H1 (cell line): ENCODE measurements around the gene CHMP4A. TPM values are rescaled to one million over a fixed set of nuclear protein-coding genes. Genes with fewer than 3 reads are reported as not detected.
A peak's percentile ranks its signal among the peaks of the same experiment; 100 is the strongest.

Source experiments
- CTCF ChIA-PET: fragments of 300-600 bp; sonication (Branson Sonifier 250); formaldehyde crosslinking; loops from one replicate; lab custom pipeline; 2021; ENCODE audit not compliant: partially characterized antibody; lab: Charles Lee
- POLR2A ChIA-PET: fragments of 300-600 bp; sonication (Branson Sonifier 250); formaldehyde crosslinking; loops from one replicate; lab custom pipeline; 2021; ENCODE audit warnings: inconsistent platforms; ENCODE audit not compliant: partially characterized antibody; lab: Charles Lee
- DNase-seq, 2 experiments: peaks; one replicate each; pipeline versions ENCODE4 v3.0.0 to v3.0.0-alpha.2; 2010 to 2022; ENCODE audit warnings: low spot score in 2 of 2, low read depth in 1 of 2, mixed read lengths in 1 of 2
- FAIRE-seq: peaks from 2 replicates; lab custom pipeline; 2011; peaks lifted over from hg19 to GRCh38; lab: Jason Lieb, UNC
- H2AFZ ChIP-seq: 2 replicates; pipeline ENCODE4 v1.8.1; 2012; ENCODE audit warnings: low read length, inconsistent platforms
- H2AK5ac ChIP-seq: 2 replicates; pipeline ENCODE4 v1.6.1; 2013; ENCODE audit warnings: low read depth, low read length
- H2BK120ac ChIP-seq: replicated peaks from 2 replicates; pipeline ENCODE3; 2013; ENCODE audit warnings: low read depth, low read length, inconsistent platforms
- H2BK12ac ChIP-seq: 2 replicates; pipeline ENCODE4 v1.6.1; 2013; ENCODE audit warnings: low read depth, low read length
- H2BK15ac ChIP-seq: 2 replicates; pipeline ENCODE4 v1.6.1; 2013; ENCODE audit warnings: low read length
- H2BK20ac ChIP-seq: 2 replicates; pipeline ENCODE4 v1.6.1; 2013; ENCODE audit warnings: low read length
- H2BK5ac ChIP-seq: 2 replicates; pipeline ENCODE4 v1.6.1; 2013; ENCODE audit warnings: low read depth, low read length
- H3K14ac ChIP-seq: 2 replicates; pipeline ENCODE4 v1.6.1; 2013; ENCODE audit warnings: inconsistent platforms; ENCODE audit not compliant: insufficient read length
- H3K18ac ChIP-seq: 2 replicates; pipeline ENCODE4 v1.6.1; 2013; ENCODE audit warnings: low read length; ENCODE audit errors: extremely low read depth
- H3K23ac ChIP-seq: 2 replicates; pipeline ENCODE4 v1.6.1; 2013; ENCODE audit warnings: inconsistent platforms; ENCODE audit not compliant: insufficient read length
- H3K23me2 ChIP-seq: 2 replicates; pipeline ENCODE4 v1.6.1; 2013; ENCODE audit warnings: low read depth, low read length
- H3K27ac ChIP-seq: 2 replicates; pipeline ENCODE4 v1.6.1; 2011; ENCODE audit warnings: low read depth, low read length, inconsistent platforms
- H3K27me3 ChIP-seq, 4 experiments: replicated peaks in 1 of 4; 1 replicate in 1 of 4; 2 replicates in 3 of 4; pipeline versions ENCODE4 v1.6.1 to v1.8.1; 2011 to 2013; ENCODE audit warnings: low read length in 3 of 4, mild to moderate bottlenecking in 3 of 4, inconsistent platforms in 2 of 4, mixed read lengths in 2 of 4, moderate library complexity in 1 of 4; ENCODE audit not compliant: control insufficient read depth in 3 of 4, insufficient read depth in 3 of 4; ENCODE audit errors: extremely low read depth in 1 of 4
- H3K36me3 ChIP-seq, 4 experiments: 2 replicates each; pipeline versions ENCODE4 v1.6.1 to v1.8.1; 2011 to 2013; ENCODE audit warnings: mild to moderate bottlenecking in 4 of 4, low read length in 3 of 4, moderate library complexity in 2 of 4, control low read depth in 1 of 4, inconsistent platforms in 1 of 4; ENCODE audit not compliant: insufficient read depth in 4 of 4, control insufficient read depth in 2 of 4
- H3K4ac ChIP-seq: replicated peaks from 2 replicates; pipeline ENCODE3; 2013; ENCODE audit warnings: low read length, low read depth, mixed read lengths, inconsistent platforms; ENCODE audit not compliant: insufficient read length
- H3K4me1 ChIP-seq, 4 experiments: replicated peaks in 1 of 4; 1 replicate in 1 of 4; 2 replicates in 3 of 4; pipeline versions ENCODE4 v1.6.1 to v1.8.1; 2011 to 2013; ENCODE audit warnings: low read length in 3 of 4, inconsistent platforms in 2 of 4, mixed read lengths in 1 of 4; ENCODE audit not compliant: insufficient read depth in 4 of 4, control insufficient read depth in 3 of 4
- H3K4me2 ChIP-seq, 2 experiments: 2 replicates each; pipeline versions ENCODE4 v1.6.1 to v1.8.1; 2011 to 2013; ENCODE audit warnings: low read depth in 2 of 2, low read length in 2 of 2, control low read depth in 1 of 2, inconsistent platforms in 1 of 2, mild to moderate bottlenecking in 1 of 2; ENCODE audit not compliant: insufficient read depth in 1 of 2
- H3K4me3 ChIP-seq, 4 experiments: fragments of 200-600, 300-600 bp in 1 of 4; sonication (generic), shearing (Covaris generic), sonication (Bioruptor Twin) in 1 of 4; 2 replicates each; pipeline versions ENCODE4 v1.5.1 to v1.8.1; 2011 to 2016; ENCODE audit warnings: low read length in 4 of 4, low read depth in 3 of 4, control low read depth in 2 of 4, inconsistent platforms in 2 of 4, mild to moderate bottlenecking in 2 of 4, mixed read lengths in 1 of 4, moderate library complexity in 1 of 4; ENCODE audit not compliant: insufficient read depth in 2 of 4; ENCODE audit errors: extremely low read depth in 1 of 4
- H3K56ac ChIP-seq: replicated peaks from 2 replicates; pipeline ENCODE3; 2013; ENCODE audit warnings: low read depth, mild to moderate bottlenecking, mixed read lengths, low read length, inconsistent platforms; ENCODE audit not compliant: insufficient read length
- H3K79me1 ChIP-seq: 2 replicates; pipeline ENCODE4 v1.6.1; 2013; ENCODE audit warnings: low read depth, low read length, control low read depth
- H3K79me2 ChIP-seq, 2 experiments: 2 replicates each; pipeline versions ENCODE4 v1.6.1 to v1.8.1; 2012 to 2013; ENCODE audit warnings: low read length in 2 of 2, mild to moderate bottlenecking in 2 of 2, inconsistent platforms in 1 of 2; ENCODE audit not compliant: insufficient read depth in 2 of 2, control insufficient read depth in 1 of 2
- H3K9ac ChIP-seq, 4 experiments: replicated peaks in 1 of 4; 1 replicate in 1 of 4; 2 replicates in 3 of 4; pipeline versions ENCODE4 v1.6.1 to v1.8.1; 2011 to 2013; ENCODE audit warnings: low read depth in 3 of 4, low read length in 3 of 4, control low read depth in 2 of 4, mild to moderate bottlenecking in 2 of 4, moderate library complexity in 2 of 4, inconsistent platforms in 1 of 4; ENCODE audit errors: extremely low read depth in 1 of 4
- H3K9me3 ChIP-seq, 2 experiments: 2 replicates each; pipeline versions ENCODE4 v1.6.1 to v1.8.1; 2012 to 2013; ENCODE audit warnings: mild to moderate bottlenecking in 2 of 2, moderate library complexity in 2 of 2, control low read depth in 1 of 2, inconsistent platforms in 1 of 2, low read depth in 1 of 2, low read length in 1 of 2, mixed read lengths in 1 of 2; ENCODE audit not compliant: insufficient read depth in 2 of 2
- H4K20me1 ChIP-seq, 2 experiments: replicated peaks in 1 of 2; 2 replicates each; pipeline versions ENCODE3 to v1.8.1; 2011 to 2013; ENCODE audit warnings: inconsistent platforms in 2 of 2, low read length in 2 of 2, mild to moderate bottlenecking in 1 of 2; ENCODE audit not compliant: insufficient read depth in 2 of 2, control insufficient read depth in 1 of 2
- H4K5ac ChIP-seq: 2 replicates; pipeline ENCODE4 v1.6.1; 2013; ENCODE audit warnings: low read length, low read depth, mixed read lengths, inconsistent platforms; ENCODE audit not compliant: insufficient read length
- H4K8ac ChIP-seq: 2 replicates; pipeline ENCODE4 v1.8.0; 2013; ENCODE audit warnings: mild to moderate bottlenecking, moderate library complexity, low read length, inconsistent platforms; ENCODE audit not compliant: insufficient read depth; ENCODE audit errors: extremely low read depth
- H4K91ac ChIP-seq: replicated peaks from 2 replicates; pipeline ENCODE3; 2013; ENCODE audit warnings: low read length, mixed read lengths, inconsistent platforms; ENCODE audit not compliant: insufficient read length
- EGR1 ChIP-seq: IDR thresholded peaks from 2 replicates; pipeline ENCODE4 v1.6.1; 2011; ENCODE audit warnings: low read depth, low read length, borderline replicate concordance
- KDM4A ChIP-seq: IDR thresholded peaks from one replicate; pipeline ENCODE4 v1.7.1; 2012; ENCODE audit warnings: low read depth, mild to moderate bottlenecking, moderate library complexity, low read length, inconsistent platforms; ENCODE audit not compliant: severe bottlenecking
- WGBS, 2 experiments: shearing (Covaris generic) in 1 of 2; methylation state at CpG; one replicate each; pipeline versions ENCODE4 v1.1.6 to v1.1.7; 2013 to 2015; ENCODE audit warnings: low lambda C conversion rate in 2 of 2, mixed read lengths in 2 of 2, inconsistent platforms in 1 of 2, low coverage in 1 of 2, missing lambda C conversion rate in 1 of 2; ENCODE audit not compliant: insufficient replicate concordance in 2 of 2, insufficient coverage in 1 of 2, insufficient read length in 1 of 2; ENCODE audit errors: extremely low coverage in 1 of 2, missing lambda C conversion rate in 1 of 2; 5-methylcytosine and 5-hydroxymethylcytosine counted together
- polyA plus RNA-seq, 7 experiments: library from polyadenylated mRNA; depleted of rRNA in 3 of 7; stranded (reverse) in 5 of 7; unstranded in 2 of 7; fragments of >200 nt in 5 of 7; fragments of 200-250 nt in 2 of 7; gene quantifications; 1 replicate in 5 of 7; 2 replicates in 1 of 7; 4 replicates in 1 of 7; pipeline versions ENCODE4 v1.2.1 to v1.2.3, GENCODE V29; 2011 to 2013; ENCODE audit warnings: missing spikeins in 2 of 7, mixed read lengths in 2 of 7
- total RNA-seq: library from RNA; stranded (reverse); fragmentation: NEBNext Ultra II Directional; extraction: Animal tissue kit (Norgen Biotek cat#: 25700); gene quantifications from 2 replicates; pipeline ENCODE4 v1.2.1, GENCODE V29; 2021
- TF ChIP-seq, protein P1 (sequence below): IDR thresholded peaks from 2 replicates; pipeline ENCODE4 v1.6.1; 2011; ENCODE audit warnings: low read length, improper control_type of control experiment

CHMP4A gene
- total and polyA plus RNA-seq, 2 of the 8 experiments (the other 6 are each of a cell fraction or from before 2014, with no cell fraction given), result 32.9 to 37.6 TPM

DNA sequence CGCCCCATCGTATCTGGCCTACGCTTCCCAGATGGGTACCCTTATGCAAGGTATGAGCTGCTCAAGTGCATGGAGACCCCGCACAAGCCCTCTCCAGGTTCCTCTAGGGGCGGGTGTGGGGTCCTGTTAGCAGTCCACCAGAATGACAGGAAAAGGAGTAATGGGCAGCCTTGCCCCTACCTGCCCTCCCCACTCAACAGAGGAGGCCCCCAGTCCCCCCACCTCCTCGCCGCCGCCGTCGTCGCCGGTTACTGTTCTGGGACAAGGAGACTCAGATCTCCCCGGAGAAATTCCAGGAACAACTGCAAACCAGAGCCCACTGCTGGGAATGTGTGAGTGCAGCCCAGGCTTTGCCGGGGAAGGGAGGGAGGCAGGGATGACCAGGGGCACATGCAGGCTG lies 35.4 kb downstream of the CHMP4A start:
- H3K14ac ChIP-seq, result no peak overlapping the region
- 0 out of 2 replicates have a peak, but pooled peaks cover 2% of the 10 kb centered on the region for H3K79me1 ChIP-seq
- DNase-seq, result no peak
- peaks cover 0 to 2% (median 1%) of the 10 kb centered on the region in 4 experiments; a peak in 4 of 7 replicates for H3K4me1 ChIP-seq
- H3K79me2 ChIP-seq, result no peaks in the 10 kb centered on the region
- H4K91ac ChIP-seq, result no peak overlapping the region
- H2BK12ac ChIP-seq, result no peak overlapping the region
- no peak overlapping the region for H3K4me3 ChIP-seq
- no peak overlapping the region for H3K9ac ChIP-seq
- H3K4me2 ChIP-seq, result no peak overlapping the region
- H4K20me1 ChIP-seq, result peaks cover 2 to 15% of the 10 kb centered on the region in 2 experiments
- WGBS, 2 experiments, result 96% methylated on average over 11 of the region's 14 CpGs; no CpG with 5 or more reads in 1 of the 2 experiments
- peaks cover 14 to 42% (median 37%) of the 10 kb centered on the region in 4 experiments for H3K36me3 ChIP-seq
- H3K27me3 ChIP-seq, result no peaks in the 10 kb centered on the region
- no peaks in the 10 kb centered on the region for H3K23me2 ChIP-seq
- H2AK5ac ChIP-seq, result no peak overlapping the region
- TF ChIP-seq EGR1 (no peak), KDM4A (no peak)
- TF ChIP-seq, protein P1, sequence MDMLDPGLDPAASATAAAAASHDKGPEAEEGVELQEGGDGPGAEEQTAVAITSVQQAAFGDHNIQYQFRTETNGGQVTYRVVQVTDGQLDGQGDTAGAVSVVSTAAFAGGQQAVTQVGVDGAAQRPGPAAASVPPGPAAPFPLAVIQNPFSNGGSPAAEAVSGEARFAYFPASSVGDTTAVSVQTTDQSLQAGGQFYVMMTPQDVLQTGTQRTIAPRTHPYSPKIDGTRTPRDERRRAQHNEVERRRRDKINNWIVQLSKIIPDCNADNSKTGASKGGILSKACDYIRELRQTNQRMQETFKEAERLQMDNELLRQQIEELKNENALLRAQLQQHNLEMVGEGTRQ, result no peak
- TF ChIP-seq, all 59 proteins: peak for 0
- Histone ChIP-seq H2BK5ac (no peak overlapping the region), H2BK15ac (no peak overlapping the region), H3K4ac (no peak overlapping the region), H4K5ac (no peak overlapping the region), H2AFZ (no peak overlapping the region), H3K23ac (no peak overlapping the region), H3K56ac (no peak overlapping the region), H2BK20ac (no peak overlapping the region), H4K8ac (peak overlapping the region; percentile 39; the same call in 1 of the 2 replicates), H2BK120ac (no peak overlapping the region), H3K27ac (no peak overlapping the region), H3K9me3 (no peaks in the 10 kb centered on the region), H3K18ac (no peak overlapping the region)
- POLR2A ChIA-PET, result interaction anchor here (0.6 to 10.7 kb wide), 15 partner anchors 9 to 575 kb away, joined by 3 to 158 read pairs (median 4); partner anchors contain the start of genes IPO4, IRF9 and PSME2
- CTCF ChIA-PET, result interaction anchor here (0.9 to 1.1 kb wide), 2 partner anchors 16 to 125 kb away, joined by 3 to 4 read pairs; partner anchors contain the start of gene IRF9
- no peak for FAIRE-seq
